Measurements from ENCODE around the gene HVCN1.

- TF ChIP-seq CTCF (conservative IDR thresholded peaks at IDR 0.05 in 1 of 2, IDR thresholded peaks at IDR 0.05 in 1 of 2; ENCODE audit: extremely low read depth in 1 of 2, insufficient read depth in 1 of 2, low read depth in 1 of 2, low read length in 2 of 2) (no peak), EZH2 (IDR thresholded peaks at IDR 0.05; ENCODE audit: borderline replicate concordance, low read length) (no peak)
Measured at GRCh38 chr12:110687396-110688169, 1.3 kb downstream of the HVCN1 start.

Measured in mammary epithelial cell (primary cell).